HFFc6 (cell line): ENCODE results near the gene PSMB4. TPM values are rescaled to one million over a fixed set of nuclear protein-coding genes. Genes with fewer than 3 reads are reported as not detected.
A peak's percentile ranks its signal among the peaks of the same experiment; 100 is the strongest.

ENCODE experiments used
- DNase-seq: peaks from one replicate; pipeline ENCODE4 v3.0.0-alpha.2; 2018
- H3K27ac Mint-ChIP-seq: 2 replicates; pipeline ENCODE4 v1.8.0; 2020; ENCODE audit warnings: mild to moderate bottlenecking, mixed read lengths
- H3K27me3 Mint-ChIP-seq: 2 replicates; pipeline ENCODE4 v1.8.0; 2021; ENCODE audit warnings: mild to moderate bottlenecking, moderate library complexity, mixed read lengths; ENCODE audit not compliant: insufficient read depth
- H3K36me3 Mint-ChIP-seq: 2 replicates; pipeline ENCODE4 v1.8.0; 2021; ENCODE audit warnings: low read depth, mixed read lengths
- H3K4me1 Mint-ChIP-seq: 2 replicates; pipeline ENCODE4 v1.8.0; 2020; ENCODE audit warnings: low read depth, mixed read lengths
- H3K4me3 Mint-ChIP-seq: 2 replicates; pipeline ENCODE4 v1.8.0; 2020; ENCODE audit warnings: mild to moderate bottlenecking, moderate library complexity, mixed read lengths
- H3K9me3 Mint-ChIP-seq: 2 replicates; pipeline ENCODE4 v1.8.0; 2020; ENCODE audit warnings: mild to moderate bottlenecking, mixed read lengths
- CTCF ChIP-seq: fragments of 200-600 bp; sonication (generic); IDR thresholded peaks from 2 replicates; pipeline ENCODE4 v1.5.0; 2021; ENCODE audit warnings: antibody characterized with exemption, mild to moderate bottlenecking
- total RNA-seq, 6 experiments: library from RNA; stranded (reverse); fragmentation: NEBNext Ultra II Directional; extraction: Animal tissue kit (Norgen Biotek cat#: 25700); gene quantifications; 2 replicates in 1 of 6; 3 replicates in 5 of 6; pipeline ENCODE4 v1.2.3, GENCODE V29; 2021

The PSMB4 gene
- total RNA-seq, 6 experiments from 2014 or later = 342 to 409 (median 371) TPM

DNA sequence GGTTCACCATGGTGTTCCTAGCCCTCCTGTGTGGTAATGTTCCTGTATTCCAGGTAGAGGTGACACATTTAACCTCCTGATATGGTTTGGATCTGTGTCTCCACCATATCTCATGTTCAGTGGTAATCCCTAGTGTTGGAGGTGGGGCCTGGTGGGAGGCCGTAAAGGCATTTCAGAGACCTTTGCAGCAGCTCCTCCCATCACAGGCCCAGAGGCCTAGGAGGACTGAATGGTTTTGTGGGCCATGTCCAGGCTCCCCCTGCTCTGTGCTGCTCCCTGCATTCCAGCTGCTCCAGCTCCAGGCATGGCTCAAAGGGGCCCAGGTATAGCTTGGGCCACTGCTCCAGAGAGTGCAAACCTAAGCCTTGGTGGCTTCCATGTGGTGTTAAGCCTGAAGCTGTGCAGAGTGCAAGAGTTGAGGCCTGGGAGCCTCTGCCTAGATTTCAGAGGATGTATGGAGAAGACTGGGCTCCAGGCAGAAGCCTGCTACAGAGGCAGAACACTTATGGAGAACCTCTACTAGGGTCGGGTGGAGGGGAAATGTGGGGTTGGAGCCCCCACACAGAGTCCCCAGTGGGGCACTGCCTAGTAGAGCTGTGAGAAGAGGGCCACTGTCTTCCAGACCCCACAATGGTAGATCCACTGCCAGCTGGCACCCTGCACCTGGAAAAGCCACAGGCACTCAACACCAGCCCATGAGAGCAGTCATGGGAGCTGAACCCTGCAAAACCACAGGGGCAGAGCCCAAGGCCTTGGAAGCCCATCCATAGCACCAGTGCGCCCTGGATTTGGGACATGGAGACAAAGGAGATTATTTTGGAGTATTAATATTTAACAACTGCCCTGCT is 36.8 kb upstream of the PSMB4 start:
- no peak for TF ChIP-seq CTCF
- Mint-ChIP-seq H3K4me3 (no peak overlapping the region), H3K27ac (no peak overlapping the region), H3K36me3 (peaks cover 32% of the 10 kb centered on the region), H3K9me3 (peaks cover 32% of the 10 kb centered on the region), H3K4me1 (no peaks in the 10 kb centered on the region), H3K27me3 (peaks cover 6% of the 10 kb centered on the region; the same call in 1 of the 2 replicates)
- DNase-seq = no peak

GRCh38 chr1:151364996-151365395 is 34.4 kb upstream of the PSMB4 start:
- peaks cover 32% of the 10 kb centered on the region for H3K36me3 Mint-ChIP-seq
- TF ChIP-seq CTCF = peak; percentile 27; the same call in 1 of the 2 replicates
- no peak overlapping the region for H3K4me3 Mint-ChIP-seq
- peaks cover 6% of the 10 kb centered on the region; the same call in 1 of the 2 replicates for H3K27me3 Mint-ChIP-seq
- DNase-seq = no peak
- H3K9me3 Mint-ChIP-seq = peaks cover 32% of the 10 kb centered on the region
- 0 out of 2 replicates have a peak, but pooled peaks cover 5% of the 10 kb centered on the region for H3K4me1 Mint-ChIP-seq
- H3K27ac Mint-ChIP-seq = no peak overlapping the region

DNA sequence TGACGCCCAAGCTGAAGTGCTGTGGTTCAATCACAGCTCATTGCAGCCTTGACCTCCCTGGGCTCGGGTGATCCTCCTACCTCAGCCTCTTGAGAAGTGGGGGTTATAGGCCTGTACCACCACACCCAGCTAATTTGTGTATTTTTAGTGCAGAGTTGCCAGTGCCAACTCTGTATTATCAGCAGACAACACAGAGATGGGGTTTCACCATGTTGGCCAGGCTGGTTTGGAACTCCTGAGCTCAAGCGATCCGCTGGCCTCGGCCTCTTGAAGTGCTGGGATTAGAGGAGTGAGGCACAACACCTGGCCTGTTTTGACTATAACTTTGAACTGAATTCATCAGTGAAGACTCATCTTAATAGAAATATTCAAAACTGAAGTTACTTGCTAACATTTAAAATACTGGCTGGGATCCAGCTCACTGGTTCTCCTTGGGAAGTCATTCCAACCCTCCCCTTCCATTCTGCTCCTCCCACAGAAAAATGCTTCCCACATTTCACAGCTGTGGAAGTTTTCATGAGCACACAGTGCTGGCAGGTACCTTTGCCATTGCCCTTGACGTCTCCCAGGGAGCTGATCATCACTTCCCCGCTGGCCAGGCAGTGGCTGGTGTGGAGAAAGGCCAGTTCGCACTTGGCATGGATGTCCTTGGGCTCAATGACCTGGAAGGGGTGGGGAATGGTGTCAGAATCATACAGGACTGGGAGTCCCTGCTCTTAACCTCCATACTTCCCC is 31.5 kb upstream of the PSMB4 start:
- peaks cover 17% of the 10 kb centered on the region for H3K36me3 Mint-ChIP-seq
- peaks cover 15% of the 10 kb centered on the region for H3K9me3 Mint-ChIP-seq
- DNase-seq = no peak
- no peak overlapping the region for H3K4me3 Mint-ChIP-seq
- H3K4me1 Mint-ChIP-seq = peaks cover 23% of the 10 kb centered on the region
- TF ChIP-seq CTCF = no peak
- peaks cover 5% of the 10 kb centered on the region; the same call in 1 of the 2 replicates for H3K27me3 Mint-ChIP-seq
- no peak overlapping the region for H3K27ac Mint-ChIP-seq

DNA sequence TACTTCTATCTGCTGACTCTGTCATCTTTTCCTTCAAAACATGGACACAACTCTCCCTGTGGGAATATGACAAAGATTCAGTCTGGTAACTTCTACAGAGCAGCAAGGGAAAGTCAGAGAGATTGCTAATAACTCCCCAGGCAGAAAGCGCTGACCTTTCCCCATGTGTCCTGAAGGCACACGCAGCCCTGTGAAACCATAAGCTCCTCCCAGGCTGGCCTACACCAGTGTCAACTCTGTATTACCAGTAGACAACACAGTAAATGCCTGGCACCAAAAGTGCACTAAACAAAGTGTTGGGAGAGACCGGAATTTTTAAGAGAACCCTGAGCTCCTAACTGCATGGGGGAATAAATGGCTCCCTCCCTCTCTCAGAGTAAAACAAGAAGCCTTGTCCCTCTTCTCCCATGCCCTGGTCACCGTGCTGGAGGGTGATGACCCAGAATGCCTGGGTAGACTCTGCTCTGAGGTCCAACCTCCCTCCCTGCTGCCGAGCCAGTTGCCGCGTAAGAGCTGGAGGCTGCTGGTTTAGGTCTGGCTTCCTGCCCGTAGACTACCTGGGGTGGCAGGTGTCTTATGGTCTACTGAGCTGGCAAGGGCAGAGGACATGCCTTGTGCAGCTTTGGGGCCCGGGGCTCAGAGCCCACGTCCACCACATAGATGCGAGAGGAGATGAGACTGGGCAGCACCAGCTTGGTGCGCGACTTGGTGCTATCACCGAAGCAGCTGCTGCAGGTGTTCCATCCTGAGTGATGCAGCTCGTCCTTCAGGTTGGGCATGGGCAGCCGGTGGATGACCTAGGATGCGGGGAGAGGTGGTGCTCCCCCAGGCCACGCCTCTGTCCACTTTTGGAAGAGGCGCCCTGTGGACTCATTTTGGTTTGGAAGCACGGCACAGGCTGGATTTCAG is 30.7 kb upstream of the PSMB4 start:
- TF ChIP-seq CTCF = no peak
- Mint-ChIP-seq H3K4me1 (peaks cover 29% of the 10 kb centered on the region), H3K9me3 (peaks cover 7% of the 10 kb centered on the region), H3K36me3 (peaks cover 9% of the 10 kb centered on the region), H3K27me3 (peaks cover 8% of the 10 kb centered on the region), H3K4me3 (no peak overlapping the region), H3K27ac (no peak overlapping the region)
- DNase-seq = no peak

DNA sequence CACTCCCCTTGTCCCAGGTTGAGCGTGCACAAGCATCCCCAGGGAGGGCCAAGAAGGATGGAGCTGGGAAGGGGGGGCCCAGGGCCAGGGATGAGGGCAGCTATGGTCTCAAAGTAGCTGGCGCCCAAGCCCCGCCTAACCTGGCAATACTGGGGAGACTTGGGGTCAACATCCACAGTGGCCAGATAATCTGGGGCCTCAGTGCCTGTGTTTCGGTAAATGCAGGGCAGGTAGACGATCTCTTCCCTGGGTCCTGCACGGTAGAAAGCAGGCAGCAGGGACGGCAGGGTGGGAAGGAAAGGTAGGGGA is 30.1 kb upstream of the PSMB4 start:
- Mint-ChIP-seq H3K36me3 (peaks cover 2% of the 10 kb centered on the region), H3K27ac (no peak overlapping the region), H3K4me3 (no peak overlapping the region), H3K27me3 (peaks cover 8% of the 10 kb centered on the region), H3K9me3 (peaks cover under 1% of the 10 kb centered on the region; the same call in 1 of the 2 replicates), H3K4me1 (peaks cover 29% of the 10 kb centered on the region)
- no peak for DNase-seq
- TF ChIP-seq CTCF = no peak
